ENCODE data around the gene PM20D1.

DNA sequence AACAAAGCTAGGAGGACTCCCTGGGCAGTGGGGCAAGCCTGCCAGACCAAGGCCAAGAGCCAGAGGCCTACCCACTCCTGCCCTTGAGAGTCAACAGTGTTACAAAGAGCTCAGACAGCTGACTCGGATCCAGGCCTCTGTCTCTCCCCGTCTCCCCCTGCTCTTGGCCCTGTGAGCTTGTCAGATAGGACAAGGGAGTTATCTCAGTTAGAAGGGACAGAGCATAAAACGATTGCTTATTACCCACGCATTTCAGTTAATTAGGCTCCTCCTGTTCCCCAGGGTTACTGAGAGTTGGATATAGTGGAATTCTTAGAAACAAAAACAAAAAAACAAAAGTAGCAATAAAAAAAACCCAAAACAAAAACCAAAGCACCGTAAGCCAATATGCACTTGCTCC is 38.3 kb downstream of the PM20D1 start:
- TF ChIP-seq, protein P1, sequence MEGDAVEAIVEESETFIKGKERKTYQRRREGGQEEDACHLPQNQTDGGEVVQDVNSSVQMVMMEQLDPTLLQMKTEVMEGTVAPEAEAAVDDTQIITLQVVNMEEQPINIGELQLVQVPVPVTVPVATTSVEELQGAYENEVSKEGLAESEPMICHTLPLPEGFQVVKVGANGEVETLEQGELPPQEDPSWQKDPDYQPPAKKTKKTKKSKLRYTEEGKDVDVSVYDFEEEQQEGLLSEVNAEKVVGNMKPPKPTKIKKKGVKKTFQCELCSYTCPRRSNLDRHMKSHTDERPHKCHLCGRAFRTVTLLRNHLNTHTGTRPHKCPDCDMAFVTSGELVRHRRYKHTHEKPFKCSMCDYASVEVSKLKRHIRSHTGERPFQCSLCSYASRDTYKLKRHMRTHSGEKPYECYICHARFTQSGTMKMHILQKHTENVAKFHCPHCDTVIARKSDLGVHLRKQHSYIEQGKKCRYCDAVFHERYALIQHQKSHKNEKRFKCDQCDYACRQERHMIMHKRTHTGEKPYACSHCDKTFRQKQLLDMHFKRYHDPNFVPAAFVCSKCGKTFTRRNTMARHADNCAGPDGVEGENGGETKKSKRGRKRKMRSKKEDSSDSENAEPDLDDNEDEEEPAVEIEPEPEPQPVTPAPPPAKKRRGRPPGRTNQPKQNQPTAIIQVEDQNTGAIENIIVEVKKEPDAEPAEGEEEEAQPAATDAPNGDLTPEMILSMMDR (IDR thresholded peaks at IDR 0.05), result no peak
- TF ChIP-seq POLR2AphosphoS5 (IDR thresholded peaks at IDR 0.05) (no peak), EP300 (IDR thresholded peaks at IDR 0.05) (no peak), POLR2A (IDR thresholded peaks at IDR 0.05) (no peak)
